Sigmoid colon (tissue), 4 donors: ENCODE measurements around the gene VAV3.

Experiments used
- EP300 ChIP-seq, 4 donors: sonication (generic); formaldehyde crosslinking; IDR thresholded peaks; one replicate each; pipeline ENCODE4 v1.6.1; 2017; ENCODE audit warnings: antibody characterized with exemption in 4 of 4
- POLR2A ChIP-seq, 2 donors: fragments of 450-650 bp; IDR thresholded peaks; one replicate each; pipeline ENCODE4 v1.6.1; 2016; ENCODE audit warnings: antibody characterized with exemption in 2 of 2, mild to moderate bottlenecking in 2 of 2, moderate library complexity in 2 of 2
- POLR2AphosphoS5 ChIP-seq, 4 donors: sonication (generic); formaldehyde crosslinking; IDR thresholded peaks; one replicate each; pipeline ENCODE4 v1.6.1; 2017; ENCODE audit warnings: antibody characterized with exemption in 4 of 4
- TF ChIP-seq, protein P1 (sequence below), 4 experiments: fragments of 450-650 bp in 3 of 4; fragments of 200-600 bp in 1 of 4; IDR thresholded peaks; one replicate each; pipeline ENCODE4 v1.5.1; 2016 to 2019; ENCODE audit warnings: antibody characterized with exemption in 4 of 4, mild to moderate bottlenecking in 3 of 4, moderate library complexity in 2 of 4

DNA sequence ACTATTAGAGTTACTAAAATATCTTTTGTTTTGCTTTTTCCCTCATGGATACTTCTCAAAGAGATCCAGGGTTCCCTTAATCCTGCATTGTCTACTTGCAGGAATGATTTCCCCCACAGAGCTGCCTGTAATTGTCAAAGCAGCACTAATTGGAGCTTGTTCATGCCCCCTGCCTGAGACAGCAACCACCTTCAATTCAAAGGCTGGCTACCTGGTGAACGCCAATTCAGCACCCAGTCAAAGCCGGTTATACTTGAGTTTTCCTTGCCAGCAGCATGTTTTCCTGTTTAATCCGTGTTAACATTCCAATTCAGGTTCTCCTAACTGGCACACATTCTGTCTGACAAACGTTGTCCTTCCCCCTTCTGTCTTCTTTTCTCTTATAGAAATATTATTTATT is 441.2 kb downstream of the VAV3 start:
- TF ChIP-seq, protein P1, sequence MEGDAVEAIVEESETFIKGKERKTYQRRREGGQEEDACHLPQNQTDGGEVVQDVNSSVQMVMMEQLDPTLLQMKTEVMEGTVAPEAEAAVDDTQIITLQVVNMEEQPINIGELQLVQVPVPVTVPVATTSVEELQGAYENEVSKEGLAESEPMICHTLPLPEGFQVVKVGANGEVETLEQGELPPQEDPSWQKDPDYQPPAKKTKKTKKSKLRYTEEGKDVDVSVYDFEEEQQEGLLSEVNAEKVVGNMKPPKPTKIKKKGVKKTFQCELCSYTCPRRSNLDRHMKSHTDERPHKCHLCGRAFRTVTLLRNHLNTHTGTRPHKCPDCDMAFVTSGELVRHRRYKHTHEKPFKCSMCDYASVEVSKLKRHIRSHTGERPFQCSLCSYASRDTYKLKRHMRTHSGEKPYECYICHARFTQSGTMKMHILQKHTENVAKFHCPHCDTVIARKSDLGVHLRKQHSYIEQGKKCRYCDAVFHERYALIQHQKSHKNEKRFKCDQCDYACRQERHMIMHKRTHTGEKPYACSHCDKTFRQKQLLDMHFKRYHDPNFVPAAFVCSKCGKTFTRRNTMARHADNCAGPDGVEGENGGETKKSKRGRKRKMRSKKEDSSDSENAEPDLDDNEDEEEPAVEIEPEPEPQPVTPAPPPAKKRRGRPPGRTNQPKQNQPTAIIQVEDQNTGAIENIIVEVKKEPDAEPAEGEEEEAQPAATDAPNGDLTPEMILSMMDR (IDR thresholded peaks at IDR 0.05): no peak
- TF ChIP-seq EP300 (IDR thresholded peaks at IDR 0.05): no peak
- no peak for TF ChIP-seq POLR2A (IDR thresholded peaks at IDR 0.05)
- no peak for TF ChIP-seq POLR2AphosphoS5 (IDR thresholded peaks at IDR 0.05)
